ENCODE results near the gene CACNA1I. TPM values are rescaled to one million over a fixed set of nuclear protein-coding genes. Genes with fewer than 3 reads are reported as not detected.

Gene CACNA1I
- total RNA-seq, 3 donors from 2014 or later (not counting 1 experiment from before 2014, with no cell fraction given): 0.05 to 0.83 (median 0.72) TPM

DNA sequence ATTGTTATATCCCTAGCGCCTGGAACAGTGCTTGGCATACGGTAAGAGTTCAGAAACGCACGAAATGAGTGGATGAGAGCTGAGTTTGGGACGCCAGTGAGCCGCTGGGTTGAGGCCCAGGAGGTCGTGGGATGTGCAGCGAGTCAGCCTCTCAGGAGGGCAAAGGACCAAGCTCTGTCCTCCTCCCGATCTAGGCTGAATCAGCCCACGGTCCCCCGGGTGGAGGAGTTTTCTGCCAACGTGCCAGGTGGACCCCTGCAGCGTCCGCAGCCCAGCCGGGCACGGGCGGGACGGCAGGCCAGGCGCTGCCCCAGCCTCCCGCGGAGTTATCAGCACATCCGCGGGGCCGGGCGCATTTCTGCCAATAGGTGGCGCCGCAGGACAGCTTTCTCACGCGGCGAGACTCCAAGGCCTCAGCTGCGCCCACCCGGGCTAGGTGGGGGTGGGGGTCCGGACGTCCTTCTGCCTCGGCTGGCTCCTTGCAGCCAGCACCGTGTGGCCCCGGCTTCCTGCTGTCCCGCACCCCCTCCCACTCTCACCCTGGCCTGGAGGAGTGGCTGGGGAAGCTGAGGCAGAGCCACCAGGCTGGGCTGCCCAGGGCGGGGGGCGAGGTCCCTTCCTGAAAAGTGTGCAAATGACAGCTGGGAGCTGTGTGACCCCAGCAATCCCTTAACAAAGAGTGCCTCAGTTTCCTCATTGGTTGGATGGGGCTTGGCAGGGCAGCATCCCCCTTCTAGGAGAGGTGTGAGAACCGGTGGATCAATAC, 35.8 kb upstream of the CACNA1I start:
- no peaks in the 10 kb centered on the region for H3K27me3 Mint-ChIP-seq (ENCODE audit: low read depth in 2 of 2)
- no peaks in the 10 kb centered on the region for H3K36me3 Mint-ChIP-seq
- Histone ChIP-seq H3K36me3 (ENCODE audit: control insufficient read depth, insufficient read depth, low read length) (peaks cover 5% of the 10 kb centered on the region), H3K9me3 (ENCODE audit: control insufficient read depth, insufficient read depth, low read length) (no peaks in the 10 kb centered on the region), H3K4me1 (ENCODE audit: control insufficient read depth, insufficient read depth, low read length) (peaks cover 32% of the 10 kb centered on the region), H3K27me3 (ENCODE audit: control insufficient read depth, insufficient read depth, low read length) (no peaks in the 10 kb centered on the region), H3K4me3 (ENCODE audit: low read length) (no peak overlapping the region), H3K27ac (ENCODE audit: low read length) (no peak overlapping the region)
- TF ChIP-seq CTCF (IDR thresholded peaks at IDR 0.05): peak; percentile 97
- ATAC-seq: peak in 2 of 3 donors; percentile 15 to 16
- H3K27ac Mint-ChIP-seq: no peak overlapping the region
- no peaks in the 10 kb centered on the region for H3K9me3 Mint-ChIP-seq
- DNase-seq: peak; percentile 80 to 86
- 14% methylated on average over 41 of the region's 41 CpGs for WGBS (ENCODE audit: insufficient coverage)
- intact Hi-C loops (cut with micrococcal nuclease): loop anchor here (1.0 to 10.0 kb wide), 5 partner anchors 490 to 1110 kb away; partner anchors contain the start of gene CBX6
- H3K4me3 Mint-ChIP-seq: no peak overlapping the region
- peaks cover 15 to 34% of the 10 kb centered on the region in 2 donors for H3K4me1 Mint-ChIP-seq

GRCh38 chr22:39535357-39535725, 35.2 kb upstream of the CACNA1I start:
- Mint-ChIP-seq H3K27ac (no peak overlapping the region), H3K9me3 (no peaks in the 10 kb centered on the region), H3K27me3 (ENCODE audit: low read depth in 2 of 2) (peaks cover 0 to 4% of the 10 kb centered on the region in 2 donors), H3K4me1 (peaks cover 15 to 29% of the 10 kb centered on the region in 2 donors), H3K4me3 (no peak overlapping the region), H3K36me3 (no peaks in the 10 kb centered on the region)
- intact Hi-C loops (cut with micrococcal nuclease): loop anchor here (2.0 to 10.0 kb wide), 2 partner anchors 489 to 1109 kb away; no protein-coding TSS in a partner anchor
- DNase-seq: no peak
- no peak for ATAC-seq
- H3K4me1 ChIP-seq (ENCODE audit: control insufficient read depth, insufficient read depth, low read length): peaks cover 26% of the 10 kb centered on the region
- 59% methylated on average over 13 of the region's 13 CpGs for WGBS (ENCODE audit: insufficient coverage)
- no peaks in the 10 kb centered on the region for H3K36me3 ChIP-seq (ENCODE audit: control insufficient read depth, insufficient read depth, low read length)
- no peaks in the 10 kb centered on the region for H3K27me3 ChIP-seq (ENCODE audit: control insufficient read depth, insufficient read depth, low read length)
- TF ChIP-seq CTCF (IDR thresholded peaks at IDR 0.05): no peak
- no peak overlapping the region for H3K4me3 ChIP-seq (ENCODE audit: low read length)
- no peaks in the 10 kb centered on the region for H3K9me3 ChIP-seq (ENCODE audit: control insufficient read depth, insufficient read depth, low read length)
- H3K27ac ChIP-seq (ENCODE audit: low read length): no peak overlapping the region

DNA sequence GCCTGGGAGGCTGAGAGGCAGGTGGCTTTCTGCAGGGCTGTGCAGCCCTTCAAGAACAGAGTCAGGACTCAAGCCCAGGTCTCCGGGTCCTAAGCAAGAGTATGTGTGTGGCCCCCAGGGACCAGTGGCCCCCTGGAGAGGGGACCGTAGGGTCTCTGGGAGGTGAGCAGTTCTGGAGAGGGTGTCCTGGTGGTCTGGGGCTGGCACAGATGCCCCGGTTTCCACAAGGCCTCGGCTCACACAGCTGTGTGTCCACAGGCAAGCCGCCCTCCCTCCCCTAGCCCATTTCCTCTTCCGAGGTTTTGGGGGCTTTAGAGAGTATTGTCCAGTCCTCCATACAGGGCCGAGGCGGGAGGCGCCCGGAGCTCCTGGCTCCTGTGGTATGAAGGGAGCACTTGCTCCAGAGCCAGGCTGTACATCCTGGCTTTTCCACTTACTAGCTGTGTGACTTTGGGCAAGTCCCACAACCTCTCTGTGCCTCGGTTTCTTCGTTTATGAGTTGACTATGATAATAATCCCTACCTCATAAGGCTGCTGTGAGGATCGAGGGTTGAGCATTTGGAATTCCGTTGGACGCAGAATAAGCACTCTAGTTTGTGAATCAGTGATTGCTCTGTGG, 34.6 kb upstream of the CACNA1I start:
- WGBS (ENCODE audit: insufficient coverage): 91% methylated on average over 13 of the region's 15 CpGs
- intact Hi-C loops (cut with micrococcal nuclease): loop anchor here (2.0 to 10.0 kb wide), 2 partner anchors 489 to 1109 kb away; no protein-coding TSS in a partner anchor
- Mint-ChIP-seq H3K4me1 (peaks cover 12 to 23% of the 10 kb centered on the region in 2 donors), H3K9me3 (no peaks in the 10 kb centered on the region), H3K27ac (no peak overlapping the region), H3K36me3 (no peaks in the 10 kb centered on the region), H3K27me3 (ENCODE audit: low read depth in 2 of 2) (peaks cover 0 to 4% of the 10 kb centered on the region in 2 donors), H3K4me3 (no peak overlapping the region)
- no peaks in the 10 kb centered on the region for H3K27me3 ChIP-seq (ENCODE audit: control insufficient read depth, insufficient read depth, low read length)
- no peak overlapping the region for H3K4me3 ChIP-seq (ENCODE audit: low read length)
- no peaks in the 10 kb centered on the region for H3K36me3 ChIP-seq (ENCODE audit: control insufficient read depth, insufficient read depth, low read length)
- no peak for ATAC-seq
- no peak for TF ChIP-seq CTCF (IDR thresholded peaks at IDR 0.05)
- peaks cover 20% of the 10 kb centered on the region for H3K4me1 ChIP-seq (ENCODE audit: control insufficient read depth, insufficient read depth, low read length)
- no peak overlapping the region for H3K27ac ChIP-seq (ENCODE audit: low read length)
- no peak for DNase-seq
- H3K9me3 ChIP-seq (ENCODE audit: control insufficient read depth, insufficient read depth, low read length): no peaks in the 10 kb centered on the region

All from natural killer cell (primary cell).